Activated T-cell treated with anti-CD3 and anti-CD28 coated beads for 1 hour (primary cell): ENCODE measurements around the gene TNS2.
"Not testable (repeated sequence)": the region's sequence is repeated elsewhere in the genome, so short reads cannot be mapped to it uniquely, and the experiment has no call there.

ENCODE experiments used
- DNase-seq: peaks from one replicate; pipeline ENCODE4 v3.0.0-alpha.2; 2020; ENCODE audit warnings: low read depth

Gene TNS2

GRCh38 chr12:53096089-53096741 lies 46.4 kb downstream of the TNS2 start:
- no peak for DNase-seq

- DNase-seq = no peak
Observed at GRCh38 chr12:53096759-53097158, 46.9 kb downstream of the TNS2 start.

DNA sequence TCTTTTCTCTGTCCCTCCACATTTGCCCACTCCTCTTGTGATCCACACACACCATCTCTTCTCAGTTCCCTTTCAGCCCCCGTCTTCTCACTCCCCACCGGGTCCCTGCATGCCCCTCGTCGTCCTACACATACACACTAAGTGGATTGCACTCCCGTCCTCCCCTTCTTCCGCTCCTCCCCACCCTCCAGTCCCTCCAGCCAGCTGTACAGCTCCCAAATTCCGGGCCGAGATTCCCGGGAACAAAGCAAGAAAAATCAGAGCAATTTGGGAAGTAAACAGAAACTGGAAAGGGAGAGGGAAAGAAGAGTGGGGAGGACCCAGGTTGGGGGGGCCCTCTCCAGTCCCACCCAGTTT lies 47.3 kb downstream of the TNS2 start:
- DNase-seq = no peak

GRCh38 chr12:53097564-53098353 lies 47.9 kb downstream of the TNS2 start, which contains the start of gene IGFBP6:
Gene IGFBP6, plus strand, starts transcription at chr12:53097667. Its CDS starts 51 bp downstream, at chr12:53097718.
- peak; percentile 42 for DNase-seq

- DNase-seq = no peak
Observed at GRCh38 chr12:53098354-53098981, 48.6 kb downstream of the TNS2 start.

DNA sequence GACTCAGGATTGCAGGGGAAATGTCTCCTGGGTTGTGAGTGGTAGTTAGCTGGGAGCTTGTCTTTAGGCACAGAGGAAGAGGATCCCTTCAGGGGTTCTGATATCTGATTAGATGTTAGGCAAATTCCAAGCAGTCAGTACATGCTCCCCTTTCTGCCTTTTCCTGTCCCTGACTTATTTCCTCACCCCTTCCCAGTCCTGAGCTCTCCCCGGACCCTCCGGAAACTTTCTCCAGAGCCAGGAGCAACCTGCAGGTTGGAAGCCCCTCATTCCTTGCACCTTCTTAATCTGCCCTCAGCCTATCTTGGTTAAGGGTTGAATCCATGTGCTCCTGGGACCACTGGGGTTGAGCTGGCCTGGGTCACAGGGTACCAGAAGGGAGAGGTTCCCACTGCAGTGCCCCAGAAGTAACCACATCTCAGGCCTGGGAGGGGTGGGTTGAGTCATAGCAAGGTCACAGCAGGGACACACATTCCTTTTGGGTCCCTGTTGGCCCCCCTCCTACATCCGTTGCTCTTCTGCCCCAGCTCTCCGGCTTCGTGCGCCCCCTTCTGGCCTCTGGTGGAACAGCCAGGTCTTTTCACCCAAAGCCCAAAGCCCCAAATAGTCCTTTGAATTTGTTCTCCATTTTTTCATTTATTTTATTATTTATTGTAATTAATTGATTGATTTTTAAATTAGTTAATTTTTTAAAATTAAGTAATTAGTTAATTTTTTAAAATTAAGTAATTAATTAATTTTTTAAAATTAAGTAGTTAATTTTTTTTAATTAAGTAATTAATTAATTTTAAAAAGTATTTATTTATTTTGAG lies 49.4 kb downstream of the TNS2 start:
- peak; percentile 90 for DNase-seq

GRCh38 chr12:53100466-53101151 lies 50.7 kb downstream of the TNS2 start:
- no peak for DNase-seq

DNA sequence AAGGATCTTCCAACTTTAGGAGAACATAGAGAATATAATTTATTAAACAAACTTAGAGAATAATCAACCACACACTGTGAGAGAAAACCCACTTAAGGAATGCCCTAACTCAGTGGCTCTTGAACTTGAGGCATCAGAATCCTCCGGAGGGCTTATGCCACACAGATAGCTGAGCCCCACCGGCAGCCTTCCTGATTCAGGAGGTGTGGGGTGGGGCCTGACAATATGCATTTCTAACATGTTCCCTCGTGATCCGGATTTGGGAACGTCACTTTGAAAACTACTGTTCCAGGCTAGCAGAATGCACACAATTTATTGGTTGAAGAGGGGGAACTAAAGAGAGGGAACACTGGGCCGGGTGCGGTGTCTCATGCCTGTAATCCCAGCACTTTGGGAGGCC lies 51.4 kb downstream of the TNS2 start:
- DNase-seq = no peak

- DNase-seq = no peak
Observed at GRCh38 chr12:53101931-53102781, 52.3 kb downstream of the TNS2 start.

DNA sequence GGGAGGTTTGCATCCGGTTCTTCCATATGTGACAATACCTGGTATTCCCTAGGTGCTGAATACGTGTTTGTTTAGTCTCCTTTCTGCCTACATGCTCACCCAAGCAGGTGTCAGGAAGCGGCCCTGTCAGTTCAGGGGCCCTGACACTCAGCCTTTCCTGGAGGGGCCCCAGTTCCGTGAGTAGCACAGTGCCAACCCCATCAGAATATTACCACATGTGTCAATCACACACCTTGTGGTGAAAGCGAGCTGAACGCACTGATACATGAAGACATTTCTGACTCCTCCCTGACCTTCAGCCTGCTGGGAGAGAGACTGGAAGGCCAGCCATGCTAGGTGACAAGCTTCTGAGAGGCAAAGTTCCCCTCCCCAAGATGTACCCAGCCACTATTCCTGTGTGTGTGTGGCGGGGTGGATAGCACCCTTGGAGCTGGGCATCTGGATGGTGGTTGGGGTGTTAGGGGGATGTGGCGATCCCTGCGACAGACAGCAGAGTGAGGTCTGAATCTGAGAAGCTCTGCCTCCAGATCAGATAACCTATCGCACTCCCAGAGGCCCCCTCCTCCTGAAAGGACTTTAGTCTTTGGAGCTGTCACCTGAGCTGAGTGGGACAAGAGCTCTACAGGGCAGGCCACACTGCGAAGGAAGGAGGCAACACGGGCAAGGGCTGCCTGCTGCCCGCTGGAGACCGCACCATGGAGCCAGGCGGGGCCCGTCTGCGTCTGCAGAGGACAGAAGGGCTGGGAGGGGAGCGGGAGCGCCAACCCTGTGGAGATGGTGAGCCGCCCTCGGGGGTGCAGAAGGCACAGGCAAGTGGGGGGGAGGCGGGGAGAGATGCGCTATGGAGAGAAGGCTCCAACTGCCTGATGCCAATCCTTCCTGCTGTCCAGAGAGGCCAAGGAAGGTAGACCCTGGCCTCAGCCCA lies 53.3 kb downstream of the TNS2 start, which contains the start of gene SOAT2:
TSS of gene SOAT2 (plus strand) at position 604 of the 925 bp plus-strand sequence. CDS start at position 696, 92 bp downstream.
- peak; percentile 30 for DNase-seq

DNA sequence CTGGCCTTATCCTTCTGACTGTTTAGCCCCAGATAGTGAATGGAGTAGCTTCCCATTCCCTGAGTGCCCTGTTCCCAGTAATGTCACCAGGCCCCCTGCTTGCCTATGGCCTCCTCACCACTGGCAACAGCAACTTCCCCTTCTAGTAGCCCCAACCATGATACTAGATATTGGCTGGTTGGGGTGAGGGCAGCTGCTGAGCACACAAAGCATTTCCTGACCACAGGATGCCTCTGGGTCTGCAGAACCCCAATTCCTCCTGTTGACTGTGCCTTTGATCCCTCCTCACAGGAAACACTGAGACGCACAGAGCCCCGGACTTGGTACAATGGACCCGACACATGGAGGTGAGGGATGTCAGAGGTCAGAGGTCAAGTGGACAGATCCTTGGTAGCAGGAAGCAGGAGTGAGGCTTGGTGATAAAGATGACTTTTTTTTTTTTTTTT lies 54.0 kb downstream of the TNS2 start:
- no peak for DNase-seq

- no peak for DNase-seq
Observed at GRCh38 chr12:53105256-53105655, 55.4 kb downstream of the TNS2 start.

DNA sequence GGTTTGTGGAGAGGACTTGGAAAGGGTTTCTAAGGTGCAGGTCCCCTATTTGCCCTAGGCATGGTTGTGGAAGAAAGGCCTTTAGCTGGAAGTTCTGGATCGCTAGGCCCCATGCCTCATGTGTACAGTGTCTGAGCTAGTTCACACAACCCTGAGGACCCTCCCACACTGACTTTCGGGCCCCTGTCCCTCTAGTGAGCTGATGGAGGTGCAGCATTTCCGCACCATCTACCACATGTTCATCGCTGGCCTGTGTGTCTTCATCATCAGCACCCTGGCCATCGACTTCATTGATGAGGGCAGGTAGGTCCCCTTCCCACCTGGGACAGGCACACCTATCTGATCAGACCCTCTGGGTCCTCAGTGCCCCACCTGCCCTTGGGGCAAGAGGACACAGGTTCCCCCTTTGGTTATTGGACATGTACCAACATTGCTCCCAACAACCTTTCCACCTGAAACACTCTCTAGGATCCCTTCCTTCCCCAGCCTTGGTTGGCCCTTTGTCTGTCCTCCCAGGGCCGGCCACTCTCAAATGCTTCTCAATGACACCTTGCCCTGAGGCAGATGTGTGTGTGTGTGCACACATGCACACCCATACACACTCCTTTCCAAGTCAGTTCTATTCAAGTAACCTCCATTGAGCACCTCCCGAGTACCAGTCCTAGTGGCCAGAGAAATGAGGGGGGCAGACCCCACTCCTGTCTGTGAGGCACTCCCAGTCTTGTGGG lies 56.0 kb downstream of the TNS2 start:
- no peak for DNase-seq

GRCh38 chr12:53107122-53107521 lies 57.3 kb downstream of the TNS2 start:
- DNase-seq = no peak

DNA sequence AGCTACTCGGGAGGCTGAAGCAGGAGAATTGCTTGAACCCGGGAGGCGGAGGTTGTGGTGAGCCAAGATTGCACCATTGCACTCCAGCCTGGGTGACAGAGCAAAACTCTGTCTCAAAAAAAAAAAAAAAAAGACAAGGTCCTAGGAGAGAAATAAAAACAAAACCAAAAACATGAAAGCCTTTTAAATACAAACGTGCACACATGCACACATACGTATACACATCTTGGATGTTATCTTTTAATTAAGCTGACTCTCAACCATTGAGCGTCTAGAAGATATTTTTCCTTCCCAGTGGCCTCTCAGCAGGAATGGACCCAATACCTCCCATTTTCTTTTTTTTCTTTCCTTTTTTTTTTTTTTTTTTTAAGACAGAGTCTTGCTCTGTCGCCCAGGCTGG lies 62.6 kb downstream of the TNS2 start:
- DNase-seq = not testable (repeated sequence)

DNA sequence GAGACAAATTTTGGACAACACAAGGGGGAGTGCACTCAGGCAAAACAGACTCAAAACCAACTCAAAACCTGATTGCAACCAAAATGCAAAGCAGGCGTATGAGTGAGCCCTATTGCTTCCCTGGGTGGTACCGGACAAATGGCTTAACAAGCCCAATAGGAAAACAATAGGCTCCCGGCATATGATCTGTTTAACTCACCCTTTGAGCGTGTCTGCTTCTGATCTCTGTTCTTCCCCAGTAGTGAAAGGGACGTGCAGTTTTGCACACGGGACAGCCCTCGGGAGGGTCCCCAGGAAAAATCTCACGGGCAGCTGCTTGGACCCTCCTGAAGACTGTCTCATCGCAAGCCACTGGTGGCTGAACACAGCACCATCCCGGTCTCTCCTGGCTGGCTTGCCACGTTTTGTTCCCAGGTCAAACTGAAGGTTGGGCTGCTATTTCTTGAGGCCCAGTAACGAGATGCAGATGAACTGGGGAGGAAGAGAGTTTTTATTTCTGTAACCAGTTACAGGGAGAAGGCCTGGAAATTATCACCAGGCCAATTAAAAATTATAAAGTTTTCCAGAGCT lies 63.4 kb downstream of the TNS2 start:
- no peak for DNase-seq

GRCh38 chr12:53113951-53114350 lies 64.1 kb downstream of the TNS2 start:
- DNase-seq = no peak
